ENCODE measurements around the gene TBC1D2B.

DNA sequence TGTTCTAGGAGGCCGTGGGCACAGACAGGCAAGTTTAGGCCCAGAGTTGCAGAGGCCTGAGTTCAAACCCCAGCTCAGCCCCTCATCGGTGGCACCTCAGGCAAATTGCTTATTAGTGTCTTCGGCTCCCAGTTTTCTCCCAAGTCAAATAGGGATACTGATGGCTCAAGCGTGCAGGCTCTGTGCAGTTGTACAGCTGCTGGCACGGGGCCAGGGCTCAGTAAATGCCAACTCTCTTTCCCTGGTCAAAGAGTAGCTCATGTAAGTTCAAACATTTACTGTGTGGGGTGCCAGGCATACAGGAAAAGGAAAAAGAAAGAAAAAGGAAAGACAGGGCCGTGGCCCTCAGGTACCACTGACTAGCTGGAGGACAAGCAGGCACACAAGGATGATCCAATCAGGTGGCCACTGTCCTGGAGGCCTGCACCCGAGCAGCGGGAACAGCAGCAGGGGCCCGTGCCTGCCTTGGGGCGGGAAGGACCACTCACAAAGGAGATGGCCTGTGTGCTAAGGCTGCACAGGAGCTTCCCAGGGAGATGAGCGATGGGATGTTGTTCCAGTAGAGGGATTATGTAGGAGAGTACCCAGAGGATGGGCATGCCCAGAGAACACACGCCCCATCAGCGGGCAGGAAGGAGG is 70.8 kb downstream of the TBC1D2B start:
- TF ChIP-seq, protein P1, sequence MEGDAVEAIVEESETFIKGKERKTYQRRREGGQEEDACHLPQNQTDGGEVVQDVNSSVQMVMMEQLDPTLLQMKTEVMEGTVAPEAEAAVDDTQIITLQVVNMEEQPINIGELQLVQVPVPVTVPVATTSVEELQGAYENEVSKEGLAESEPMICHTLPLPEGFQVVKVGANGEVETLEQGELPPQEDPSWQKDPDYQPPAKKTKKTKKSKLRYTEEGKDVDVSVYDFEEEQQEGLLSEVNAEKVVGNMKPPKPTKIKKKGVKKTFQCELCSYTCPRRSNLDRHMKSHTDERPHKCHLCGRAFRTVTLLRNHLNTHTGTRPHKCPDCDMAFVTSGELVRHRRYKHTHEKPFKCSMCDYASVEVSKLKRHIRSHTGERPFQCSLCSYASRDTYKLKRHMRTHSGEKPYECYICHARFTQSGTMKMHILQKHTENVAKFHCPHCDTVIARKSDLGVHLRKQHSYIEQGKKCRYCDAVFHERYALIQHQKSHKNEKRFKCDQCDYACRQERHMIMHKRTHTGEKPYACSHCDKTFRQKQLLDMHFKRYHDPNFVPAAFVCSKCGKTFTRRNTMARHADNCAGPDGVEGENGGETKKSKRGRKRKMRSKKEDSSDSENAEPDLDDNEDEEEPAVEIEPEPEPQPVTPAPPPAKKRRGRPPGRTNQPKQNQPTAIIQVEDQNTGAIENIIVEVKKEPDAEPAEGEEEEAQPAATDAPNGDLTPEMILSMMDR (conservative IDR thresholded peaks at IDR 0.05) = no peak
- TF ChIP-seq ZFX (IDR thresholded peaks at IDR 0.05) = no peak
